ENCODE data around the gene TBC1D9B.
"Not testable (repeated sequence)": the region's sequence is repeated elsewhere in the genome, so short reads cannot be mapped to it uniquely, and the experiment has no call there.

Gene TBC1D9B

DNA sequence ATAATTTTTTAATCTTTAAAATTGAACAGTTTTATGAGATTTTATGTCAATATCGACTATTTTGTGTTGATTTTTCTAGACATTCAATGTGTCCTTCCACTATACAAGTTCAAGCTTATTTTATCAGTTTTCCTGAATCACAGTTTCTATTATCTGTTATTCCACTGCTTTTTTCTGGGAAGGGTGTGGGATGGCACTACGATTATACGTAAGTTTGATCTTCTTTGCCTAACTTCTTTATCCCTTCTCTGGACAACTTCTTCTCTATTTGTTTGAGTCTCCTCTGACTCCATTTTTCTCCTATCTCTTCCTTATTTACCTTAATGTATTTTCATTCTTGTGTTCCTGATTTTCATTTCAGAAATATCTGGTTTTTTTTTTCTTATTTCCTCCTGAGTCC lies 24.5 kb downstream of the TBC1D9B start:
- DNase-seq: no peak

DNA sequence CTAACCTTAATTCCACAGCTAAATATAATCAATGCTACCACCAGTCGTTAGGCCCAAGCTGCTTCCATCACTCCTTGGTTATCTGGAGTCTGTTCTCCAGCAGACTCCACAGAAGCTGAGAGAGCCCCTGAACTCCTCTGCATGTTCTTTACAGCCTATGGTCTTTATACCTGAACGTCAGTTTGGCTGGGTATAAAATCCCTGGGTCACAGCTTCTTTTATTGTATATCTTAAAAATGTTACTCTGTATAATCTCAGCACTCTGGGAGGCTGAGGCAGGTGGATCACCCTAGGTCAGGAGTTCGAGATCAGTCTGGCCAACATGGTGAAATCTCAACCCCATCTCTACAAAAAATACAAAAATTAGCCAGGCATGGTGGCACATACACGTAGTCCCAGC lies 25.4 kb downstream of the TBC1D9B start:
- DNase-seq: no peak

- no peak for DNase-seq
These were observed 26.7 kb downstream of the TBC1D9B start for GRCh38 chr5:179880848-179881590.

- no peak for DNase-seq
These were observed 27.5 kb downstream of the TBC1D9B start for GRCh38 chr5:179880066-179880650.

DNA sequence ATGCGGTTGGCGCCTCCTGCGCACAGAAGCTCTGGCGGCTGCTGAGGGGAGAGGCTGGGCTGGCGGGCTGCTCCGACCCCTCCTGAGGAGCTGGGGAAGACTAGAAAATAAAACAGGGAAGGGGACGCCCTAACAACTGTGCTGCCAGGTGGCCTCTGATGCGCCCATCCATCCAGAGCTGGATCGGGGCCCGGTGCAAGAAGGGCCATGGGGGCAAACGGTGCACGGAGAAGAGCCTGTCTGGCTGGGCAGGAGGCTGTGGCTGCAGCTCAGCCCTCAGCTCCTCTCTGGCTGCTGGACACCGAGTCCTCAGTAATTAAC lies 28.0 kb downstream of the TBC1D9B start:
- DNase-seq: no peak

DNA sequence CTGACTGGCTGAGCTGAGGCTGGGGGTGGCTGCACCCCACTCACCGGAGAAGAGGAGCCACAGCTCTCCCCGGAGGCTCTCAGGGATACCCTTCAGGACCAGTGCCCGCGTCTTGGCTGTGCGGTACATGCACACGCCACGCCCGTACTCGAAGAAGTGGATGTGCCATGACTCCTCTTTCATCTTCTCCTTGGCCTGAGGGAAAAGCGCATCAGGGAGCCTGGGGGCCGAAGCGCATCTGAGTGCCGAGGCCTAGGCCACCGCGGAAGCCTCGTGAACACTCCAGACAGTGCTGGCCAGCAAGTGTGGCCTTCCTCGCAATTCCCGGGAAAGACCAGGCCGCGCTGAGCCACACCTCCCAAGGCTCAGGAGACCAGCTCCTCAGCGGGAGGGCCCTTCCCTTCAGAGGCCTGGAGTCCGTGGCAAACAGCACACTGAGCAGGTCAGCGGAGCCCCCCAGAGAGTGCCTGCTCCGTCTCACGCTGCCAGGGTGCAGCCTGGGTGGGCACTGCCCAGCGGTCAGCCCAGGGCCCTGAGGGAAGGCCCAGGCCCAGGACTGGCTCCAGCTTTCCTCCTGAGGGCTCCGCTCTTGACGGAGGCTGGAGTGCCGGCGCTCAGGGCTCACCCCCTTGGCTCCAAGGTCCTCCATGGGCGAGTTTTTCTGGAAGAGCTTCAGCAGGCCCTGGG lies 28.6 kb downstream of the TBC1D9B start:
- no peak for DNase-seq

GRCh38 chr5:179878222-179879002 lies 29.3 kb downstream of the TBC1D9B start:
- DNase-seq: no peak

- no peak for DNase-seq
These were observed 31.1 kb downstream of the TBC1D9B start for GRCh38 chr5:179876610-179876952.

GRCh38 chr5:179875741-179876609 lies 31.7 kb downstream of the TBC1D9B start:
- no peak for DNase-seq

DNA sequence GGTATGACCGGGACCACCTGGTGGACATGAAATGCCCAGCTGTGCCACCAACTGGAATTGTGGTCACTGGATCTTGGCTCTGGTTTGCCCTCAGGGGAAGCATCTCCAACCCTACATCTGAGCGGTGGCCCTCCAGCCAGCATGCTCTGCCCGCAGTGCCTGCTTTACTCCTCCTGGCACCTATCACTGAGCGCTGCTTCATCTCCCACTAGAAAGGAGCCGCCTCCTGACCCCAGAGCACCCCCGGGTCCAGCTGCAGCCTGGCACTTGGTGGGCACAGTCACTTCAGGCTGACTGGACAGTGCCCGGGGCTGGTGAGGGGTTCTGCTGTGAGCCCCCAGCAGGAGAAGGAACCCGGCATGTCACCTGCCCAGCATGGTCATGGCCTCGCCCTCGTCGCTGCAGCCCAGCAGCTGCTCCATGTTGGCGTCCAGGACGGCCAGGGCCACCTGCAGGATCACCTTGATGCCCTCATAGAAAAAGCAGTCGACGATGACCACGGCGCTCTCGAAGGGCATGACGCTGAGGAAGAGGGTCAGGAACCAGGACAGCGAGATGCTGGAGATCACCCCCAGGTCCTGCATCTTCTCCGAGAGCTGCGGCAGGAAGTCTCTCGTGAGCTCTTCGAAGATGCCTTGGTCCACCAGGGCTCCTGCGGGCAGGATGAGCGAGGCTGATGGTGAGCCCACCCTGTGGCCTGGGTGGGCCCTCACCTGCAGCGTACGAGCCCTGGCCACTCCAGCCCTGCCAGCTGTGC lies 33.0 kb downstream of the TBC1D9B start:
- no peak for DNase-seq

GRCh38 chr5:179874136-179874535 lies 33.6 kb downstream of the TBC1D9B start:
- DNase-seq: no peak

- no peak for DNase-seq
These were observed 34.0 kb downstream of the TBC1D9B start for GRCh38 chr5:179873588-179874110.

DNA sequence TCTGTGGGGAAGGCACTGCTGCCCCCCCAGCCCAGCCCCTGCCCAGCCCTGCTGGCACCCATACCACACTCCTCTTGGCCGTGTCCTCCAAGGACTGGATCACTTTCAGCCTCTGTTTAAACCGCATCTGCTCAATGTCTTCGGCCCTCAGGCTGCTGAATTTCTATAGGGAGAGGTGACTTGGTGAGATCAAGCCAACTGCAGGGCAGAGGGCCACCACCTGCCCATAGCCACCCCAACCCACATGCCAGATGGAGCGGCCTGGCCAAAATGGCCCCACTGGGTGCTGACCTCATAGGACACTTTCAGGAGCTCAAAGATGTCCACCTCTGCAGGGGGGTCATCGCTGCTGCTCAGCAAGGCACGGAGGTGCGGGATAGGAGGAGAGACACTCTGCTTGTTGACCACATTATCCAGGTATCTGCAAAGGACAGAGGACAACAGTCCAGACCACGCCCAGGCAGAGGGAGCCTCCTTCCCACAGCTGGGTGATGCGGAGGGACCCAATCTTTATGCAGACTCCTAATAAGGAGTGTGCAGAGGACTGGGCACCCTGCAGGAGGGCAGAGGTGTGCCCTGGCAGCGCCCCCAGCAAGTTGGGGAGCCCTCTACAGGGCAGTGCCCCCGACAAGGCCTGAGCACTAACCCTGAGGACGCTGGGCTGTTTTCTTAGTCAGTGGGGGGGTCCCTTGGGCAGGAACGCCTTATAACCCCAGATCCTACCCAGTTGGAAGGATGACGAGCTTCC lies 34.7 kb downstream of the TBC1D9B start:
- DNase-seq: no peak

DNA sequence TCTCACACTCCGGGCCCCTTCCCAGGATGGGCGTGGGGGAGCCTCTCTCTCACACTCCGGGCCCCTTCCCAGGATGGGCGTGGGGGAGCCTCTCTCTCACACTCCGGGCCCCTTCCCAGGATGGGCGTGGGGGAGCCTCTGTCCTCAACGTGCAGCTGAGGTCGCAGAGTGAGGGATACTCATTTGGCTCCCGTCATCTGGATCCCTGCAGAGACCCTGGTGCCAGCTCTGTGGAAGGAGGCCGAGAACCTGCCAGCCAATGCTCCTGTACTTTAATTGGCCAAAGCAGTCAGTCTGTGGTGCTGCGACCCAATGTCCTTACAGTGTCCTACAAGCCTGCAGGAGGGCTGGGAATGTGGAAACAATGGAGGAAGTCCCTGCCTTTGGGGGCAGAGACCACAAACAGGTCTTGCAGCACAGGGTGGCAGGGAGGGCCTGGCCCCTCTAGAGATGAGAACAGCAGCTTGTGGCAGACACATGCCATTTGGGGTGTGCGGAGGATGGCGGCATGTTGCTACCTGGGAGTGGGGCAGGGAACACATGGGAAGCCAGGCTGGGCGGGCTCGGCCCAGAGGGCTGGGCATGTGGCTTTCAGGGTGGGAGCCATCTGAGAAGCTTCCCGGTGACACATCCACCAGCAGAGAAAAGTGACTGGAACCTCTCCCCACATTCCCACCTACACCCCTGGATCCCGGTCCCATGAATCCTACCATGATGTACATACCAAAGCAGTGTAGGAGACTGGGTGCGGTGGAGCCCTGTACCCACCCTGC lies 35.5 kb downstream of the TBC1D9B start:
- no peak for DNase-seq

DNA sequence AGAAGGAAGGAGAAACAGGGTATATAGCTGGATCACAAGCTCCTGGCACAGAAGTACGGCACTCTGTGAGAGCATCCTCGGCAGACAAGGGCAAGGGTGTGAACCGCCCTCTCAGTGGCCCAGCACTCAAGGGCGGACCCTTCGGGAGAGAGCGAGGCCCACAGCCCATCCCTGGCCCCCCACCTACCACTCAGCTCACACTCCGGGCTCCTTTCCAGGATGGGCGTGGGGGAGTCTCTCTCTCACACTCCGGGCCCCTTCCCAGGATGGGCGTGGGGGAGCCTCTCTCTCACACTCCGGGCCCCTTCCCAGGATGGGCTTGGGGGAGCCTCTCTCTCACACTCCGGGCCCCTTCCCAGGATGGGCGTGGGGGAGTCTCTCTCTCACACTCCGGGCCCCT lies 36.2 kb downstream of the TBC1D9B start:
- DNase-seq: not testable (repeated sequence)

DNA sequence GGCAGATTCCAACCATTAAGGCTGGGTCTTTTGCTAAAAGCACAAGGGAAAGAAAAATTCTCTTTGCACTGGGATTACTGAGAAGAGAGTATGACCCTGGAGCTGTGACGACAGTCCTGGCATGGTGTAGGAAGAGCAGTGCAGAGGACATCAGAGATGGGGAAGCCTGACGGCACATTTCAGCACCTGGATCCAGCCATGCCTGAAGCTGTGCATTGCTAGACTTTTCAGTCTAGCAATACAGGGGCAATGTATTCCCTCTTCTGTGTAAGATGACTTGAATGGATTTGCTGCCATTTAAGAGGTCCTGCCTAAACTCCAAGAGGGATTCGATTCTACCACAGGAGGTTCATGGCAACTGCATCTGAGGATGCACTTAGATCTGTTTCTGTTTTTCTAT lies 36.7 kb downstream of the TBC1D9B start:
- DNase-seq: no peak

GRCh38 chr5:179870403-179870903 lies 37.2 kb downstream of the TBC1D9B start:
- DNase-seq: no peak

DNA sequence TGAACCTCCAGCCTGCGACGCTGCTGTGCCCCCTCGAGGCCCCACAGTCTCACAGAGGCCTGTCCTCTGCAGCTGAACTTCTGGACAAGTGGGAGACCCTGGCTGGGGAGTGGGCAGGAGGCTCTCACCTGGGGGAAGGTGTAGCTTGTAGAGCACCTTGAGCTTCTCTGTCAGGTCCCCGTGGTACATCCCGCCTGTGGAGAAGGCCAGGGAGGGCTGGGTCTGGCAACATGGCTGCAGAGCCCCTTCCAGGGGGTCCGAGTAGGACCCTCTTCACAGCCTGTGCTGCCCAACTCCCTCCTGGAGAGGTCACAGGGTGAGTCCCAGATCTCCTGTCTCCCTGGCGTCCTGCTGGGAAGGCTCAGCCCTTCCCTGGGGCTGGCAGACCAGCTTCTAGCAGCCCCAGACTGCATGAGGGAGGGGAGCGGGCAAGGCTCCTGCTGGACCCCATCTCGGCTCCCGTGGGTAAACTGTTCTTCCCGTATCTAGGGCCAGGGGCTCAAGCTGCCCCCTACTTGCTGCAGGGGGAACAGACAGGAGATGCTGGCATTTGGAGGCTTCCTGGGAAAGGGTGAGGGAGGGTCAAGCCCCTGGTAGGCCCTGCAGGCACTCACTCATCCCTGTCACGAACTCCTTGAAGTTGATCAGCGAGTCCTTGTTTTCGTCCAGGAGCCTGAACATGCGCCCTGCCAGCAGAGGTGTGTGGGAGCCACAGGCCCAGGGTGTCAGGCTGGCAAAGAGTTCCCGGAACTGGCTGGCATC lies 37.9 kb downstream of the TBC1D9B start:
- no peak for DNase-seq

DNA sequence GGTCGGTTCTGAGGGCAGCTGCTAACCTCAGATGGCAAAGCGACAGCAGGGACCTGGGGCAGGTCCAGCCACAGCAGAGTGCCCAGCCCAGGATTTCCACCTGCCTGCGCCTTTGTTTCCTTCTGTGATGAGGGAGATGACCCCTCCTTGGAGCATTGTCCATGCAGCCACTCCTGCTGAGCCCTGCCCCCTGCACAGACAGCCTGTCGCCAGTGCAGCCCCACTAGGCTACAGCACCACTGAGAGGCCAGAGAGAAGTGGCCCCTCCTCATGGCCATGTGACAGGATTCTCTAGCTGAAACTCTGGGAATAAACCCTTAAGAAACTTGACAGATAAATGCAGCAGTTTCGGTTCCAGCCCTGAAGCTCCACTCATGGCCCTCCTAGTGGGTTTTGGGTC lies 38.6 kb downstream of the TBC1D9B start:
- DNase-seq: no peak

Measured in activated CD4-positive, alpha-beta T cell treated with anti-CD3 and anti-CD28 coated beads, Interleukin-2, amount 50 U/mL, for 16 hours (primary cell).